Sigmoid colon (tissue), 3 donors: Measurements from ENCODE around the gene GPRC5B.

Experiments
- CTCF ChIP-seq, 4 experiments: fragments of 450-650 bp in 3 of 4; fragments of 200-600 bp in 1 of 4; IDR thresholded peaks; one replicate each; pipeline ENCODE4 v1.5.1; 2016 to 2019; ENCODE audit warnings: antibody characterized with exemption in 4 of 4, mild to moderate bottlenecking in 3 of 4, moderate library complexity in 2 of 4
- POLR2A ChIP-seq, 2 donors: fragments of 450-650 bp; IDR thresholded peaks; one replicate each; pipeline ENCODE4 v1.6.1; 2016; ENCODE audit warnings: antibody characterized with exemption in 2 of 2, mild to moderate bottlenecking in 2 of 2, moderate library complexity in 2 of 2

GRCh38 chr16:19909750-19910322 is 25.2 kb upstream of the GPRC5B start:
- TF ChIP-seq CTCF (IDR thresholded peaks at IDR 0.05) (no peak), POLR2A (IDR thresholded peaks at IDR 0.05) (no peak)
